Activated B cell treated with CpG ODN at 0.5 μM for 24 hours (primary cell): ENCODE results near the gene GNAI3. TPM values are rescaled to one million over a fixed set of nuclear protein-coding genes. Genes with fewer than 3 reads are reported as not detected.

Experiments used
- ATAC-seq: fragments of 200-7000 bp; cut with Tn5 transposase; one replicate; pipeline ENCODE4 v1.10.0; 2021; ENCODE audit warnings: low read depth, mild to moderate bottlenecking, moderate library complexity
- CTCF ChIA-PET: fragments of 350-600 bp; sonication (Branson Sonifier 250); formaldehyde crosslinking; loops from one replicate; lab custom pipeline; 2021; ENCODE audit warnings: antibody characterized with exemption; lab: Charles Lee
- POLR2A ChIA-PET: fragments of 350-600 bp; sonication (Branson Sonifier 250); formaldehyde crosslinking; loops from one replicate; lab custom pipeline; 2021; ENCODE audit warnings: antibody characterized with exemption; lab: Charles Lee
- DNase-seq: peaks from one replicate; pipeline ENCODE4 v3.0.0; 2022
- H3K27ac Mint-ChIP-seq: one replicate; pipeline ENCODE4 v1.8.0; 2020; ENCODE audit warnings: mixed read lengths
- H3K27me3 Mint-ChIP-seq: one replicate; pipeline ENCODE4 v1.8.0; 2021; ENCODE audit warnings: mixed read lengths
- H3K36me3 Mint-ChIP-seq: one replicate; pipeline ENCODE4 v1.8.0; 2021; ENCODE audit warnings: low read depth, mixed read lengths
- H3K4me1 Mint-ChIP-seq: one replicate; pipeline ENCODE4 v1.8.0; 2021; ENCODE audit warnings: mixed read lengths
- H3K4me3 Mint-ChIP-seq: one replicate; pipeline ENCODE4 v1.8.0; 2020; ENCODE audit warnings: mild to moderate bottlenecking, mixed read lengths
- H3K9me3 Mint-ChIP-seq: one replicate; pipeline ENCODE4 v1.8.0; 2020; ENCODE audit warnings: mixed read lengths
- CTCF ChIP-seq: fragments of 200-600 bp; IDR thresholded peaks from one replicate; pipeline ENCODE4 v1.8.0; 2022; ENCODE audit warnings: antibody characterized with exemption, mild to moderate bottlenecking
- intact Hi-C: fragments of 100-400 bp; cut with micrococcal nuclease; formaldehyde crosslinking; loops from one replicate; pipeline ENCODE4 v1.15.1; 2024
- total RNA-seq: library from RNA; stranded (reverse); gene quantifications from 2 replicates; pipeline ENCODE4 v1.2.3, GENCODE V29; 2022

Gene GNAI3
- total RNA-seq, 1 donor from 2014 or later: 8.4 TPM

- peaks cover 26% of the 10 kb centered on the region for H3K36me3 Mint-ChIP-seq
- H3K27ac Mint-ChIP-seq: no peak overlapping the region
Observed at GRCh38 chr1:109634292-109634691, 85.9 kb downstream of the GNAI3 start.

GRCh38 chr1:109634771-109635750 is 86.6 kb downstream of the GNAI3 start:
- no peak for TF ChIP-seq CTCF
- DNase-seq: no peak
- Mint-ChIP-seq H3K4me3 (no peak overlapping the region), H3K36me3 (peaks cover 19% of the 10 kb centered on the region), H3K27ac (no peak overlapping the region), H3K27me3 (no peaks in the 10 kb centered on the region), H3K9me3 (no peaks in the 10 kb centered on the region), H3K4me1 (peaks cover 13% of the 10 kb centered on the region)
- intact Hi-C loops: no loop called here
- CTCF ChIA-PET: interaction anchor here (0.8 to 2.0 kb wide), 3 partner anchors 89 to 349 kb away, joined by 3 to 9 read pairs (median 3); partner anchors contain the start of gene AHCYL1
- POLR2A ChIA-PET: no interaction called here
- peak; percentile 42 for ATAC-seq

More at GRCh38 chr1:109634292-109634691, 85.9 kb downstream of the GNAI3 start:
- no peak for ATAC-seq
- intact Hi-C loops: no loop called here
- no peak overlapping the region for H3K4me3 Mint-ChIP-seq
- H3K9me3 Mint-ChIP-seq: no peaks in the 10 kb centered on the region
- ChIA-PET CTCF (interaction anchor here (0.8 to 1.0 kb wide), 2 partner anchors 90 to 350 kb away, joined by 3 read pairs; partner anchors contain the start of gene AHCYL1), POLR2A (no interaction called here)
- DNase-seq: no peak
- H3K27me3 Mint-ChIP-seq: no peaks in the 10 kb centered on the region
- H3K4me1 Mint-ChIP-seq: peaks cover 12% of the 10 kb centered on the region
- no peak for TF ChIP-seq CTCF

- no peak for DNase-seq
- Mint-ChIP-seq H3K27me3 (no peaks in the 10 kb centered on the region), H3K9me3 (no peaks in the 10 kb centered on the region), H3K36me3 (peaks cover 14% of the 10 kb centered on the region), H3K4me1 (peaks cover 17% of the 10 kb centered on the region), H3K4me3 (no peak overlapping the region), H3K27ac (no peak overlapping the region)
- ATAC-seq: no peak
- ChIA-PET POLR2A (no interaction called here), CTCF (interaction anchor here (2.0 to 6.6 kb wide), 2 partner anchors 90 to 139 kb away, joined by 9 to 103 read pairs; no protein-coding TSS in a partner anchor)
- intact Hi-C loops: no loop called here
- no peak for TF ChIP-seq CTCF
Observed at GRCh38 chr1:109635862-109636200, 87.4 kb downstream of the GNAI3 start.

GRCh38 chr1:109636201-109636952 is 88.0 kb downstream of the GNAI3 start:
- Mint-ChIP-seq H3K27ac (no peak overlapping the region), H3K36me3 (peaks cover 9% of the 10 kb centered on the region), H3K9me3 (no peaks in the 10 kb centered on the region), H3K27me3 (no peaks in the 10 kb centered on the region), H3K4me3 (no peak overlapping the region), H3K4me1 (peaks cover 17% of the 10 kb centered on the region)
- POLR2A ChIA-PET: no interaction called here
- DNase-seq (no peak), ATAC-seq (no peak)
- intact Hi-C loops: no loop called here
- no peak for TF ChIP-seq CTCF
- CTCF ChIA-PET: interaction anchor here (0.7 to 6.6 kb wide), 3 partner anchors 90 to 139 kb away, joined by 3 to 103 read pairs (median 9); partner anchors contain the start of gene GPR61
